GM23338 (cell line): ENCODE measurements around the gene C10orf90. TPM values are rescaled to one million over a fixed set of nuclear protein-coding genes. Genes with fewer than 3 reads are reported as not detected.

Source experiments
- ATAC-seq: fragments of 200-7000 bp; cut with Tn5 transposase; 3 replicates; pipeline ENCODE4 v1.9.1; 2020
- DNase-seq: peaks from one replicate; pipeline ENCODE4 v3.0.0-alpha.2; 2015; ENCODE audit warnings: low spot score
- H2AFZ ChIP-seq: fragments of 200-600 bp; sonication (generic); 2 replicates; pipeline ENCODE4 v1.8.0; 2016; ENCODE audit warnings: antibody characterized with exemption, mild to moderate bottlenecking, moderate library complexity
- H3F3A ChIP-seq: fragments of 200-600 bp; sonication (generic); replicated peaks from 2 replicates; pipeline ENCODE4 v1.8.0; 2017; ENCODE audit warnings: antibody characterized with exemption, mixed run types, low read depth
- H3K27ac ChIP-seq: fragments of 200-600 bp; sonication (generic); 2 replicates; pipeline ENCODE4 v1.6.1; 2016; ENCODE audit warnings: low read depth
- H3K27me3 ChIP-seq: fragments of 200-600 bp; sonication (generic); 2 replicates; pipeline ENCODE4 v1.8.0; 2016; ENCODE audit warnings: mild to moderate bottlenecking, mixed run types, moderate library complexity; ENCODE audit not compliant: insufficient read depth
- H3K36me3 ChIP-seq: fragments of 200-600 bp; sonication (generic); 2 replicates; pipeline ENCODE4 v1.8.0; 2016; ENCODE audit warnings: mild to moderate bottlenecking; ENCODE audit not compliant: insufficient read depth
- H3K4me1 ChIP-seq: fragments of 200-600 bp; sonication (generic); 2 replicates; pipeline ENCODE4 v1.8.0; 2016; ENCODE audit warnings: mild to moderate bottlenecking, moderate library complexity; ENCODE audit not compliant: insufficient read depth
- H3K4me2 ChIP-seq: fragments of 200-600 bp; sonication (generic); 2 replicates; pipeline ENCODE4 v1.7.1; 2017; ENCODE audit warnings: mixed run types
- H3K4me3 ChIP-seq: fragments of 200-600 bp; sonication (generic); 2 replicates; pipeline ENCODE4 v1.6.1; 2016; ENCODE audit warnings: mixed run types
- H3K79me2 ChIP-seq: fragments of 200-600 bp; sonication (generic); replicated peaks from 2 replicates; pipeline ENCODE4 v1.8.0; 2017; ENCODE audit warnings: mild to moderate bottlenecking; ENCODE audit not compliant: insufficient read depth
- H3K9me2 ChIP-seq: fragments of 200-600 bp; sonication (generic); 2 replicates; pipeline ENCODE4 v1.8.0; 2017; ENCODE audit not compliant: insufficient read depth
- H4K20me1 ChIP-seq: fragments of 200-600 bp; sonication (generic); replicated peaks from 2 replicates; pipeline ENCODE4 v1.8.0; 2017; ENCODE audit warnings: mild to moderate bottlenecking; ENCODE audit not compliant: insufficient read depth
- H3K27ac Mint-ChIP-seq: 2 replicates; pipeline ENCODE4 v1.8.0; 2020; ENCODE audit warnings: inconsistent platforms, mild to moderate bottlenecking, moderate library complexity, mixed read lengths
- H3K27me3 Mint-ChIP-seq: 3 replicates; pipeline ENCODE4 v1.8.0; 2022; ENCODE audit warnings: low read depth, mild to moderate bottlenecking, moderate library complexity, mixed read lengths, inconsistent platforms; ENCODE audit not compliant: insufficient read depth, poor library complexity
- H3K36me3 Mint-ChIP-seq: 3 replicates; pipeline ENCODE4 v1.8.0; 2021; ENCODE audit warnings: low read depth, mild to moderate bottlenecking, inconsistent platforms, moderate library complexity, mixed read lengths
- H3K4me1 Mint-ChIP-seq: 3 replicates; pipeline ENCODE4 v1.8.0; 2020; ENCODE audit warnings: mild to moderate bottlenecking, inconsistent platforms, mixed read lengths
- H3K4me3 Mint-ChIP-seq: 3 replicates; pipeline ENCODE4 v1.8.0; 2021; ENCODE audit warnings: moderate library complexity, mild to moderate bottlenecking, inconsistent platforms, mixed read lengths
- H3K9me3 Mint-ChIP-seq: 3 replicates; pipeline ENCODE4 v1.8.0; 2020; ENCODE audit warnings: moderate library complexity, mild to moderate bottlenecking, inconsistent platforms, mixed read lengths
- CREB1 ChIP-seq: fragments of 250-450 bp; sonication (Bioruptor Pico); IDR thresholded peaks from 2 replicates; pipeline ENCODE4 v1.5.0; 2020; ENCODE audit warnings: low read depth, mild to moderate bottlenecking, moderate library complexity
- CTCF ChIP-seq, 2 experiments: fragments of 200-600 bp in 1 of 2; sonication (generic) in 1 of 2; conservative IDR thresholded peaks; 2 replicates each; pipeline versions ENCODE4 v1.5.1 to v1.6.1; 2016 to 2017; ENCODE audit warnings: antibody characterized with exemption in 2 of 2, low read depth in 2 of 2, mild to moderate bottlenecking in 2 of 2, moderate library complexity in 1 of 2
- ETS1 ChIP-seq: IDR thresholded peaks from 2 replicates; pipeline ENCODE4 v1.6.1; 2016; ENCODE audit warnings: antibody characterized with exemption
- EZH2 ChIP-seq: fragments of 200-600 bp; sonication (generic); IDR thresholded peaks from one replicate; pipeline ENCODE4 v1.8.0; 2017; ENCODE audit warnings: antibody characterized with exemption, mild to moderate bottlenecking, low read depth; ENCODE audit not compliant: unreplicated experiment
- EZH2phosphoT487 ChIP-seq: fragments of 200-600 bp; sonication (generic); IDR thresholded peaks from one replicate; pipeline ENCODE4 v1.8.1; 2018; ENCODE audit warnings: antibody characterized with exemption; ENCODE audit not compliant: unreplicated experiment
- JUNB ChIP-seq: IDR thresholded peaks from one replicate; pipeline ENCODE4 v1.6.1; 2016; ENCODE audit warnings: antibody characterized with exemption; ENCODE audit not compliant: unreplicated experiment
- NANOG ChIP-seq: IDR thresholded peaks from 2 replicates; pipeline ENCODE4 v1.6.1; 2016; ENCODE audit warnings: antibody characterized with exemption, borderline replicate concordance
- STAT1 ChIP-seq: IDR thresholded peaks from one replicate; pipeline ENCODE4 v1.6.1; 2016; ENCODE audit warnings: antibody characterized with exemption; ENCODE audit not compliant: unreplicated experiment
- ZNF114 ChIP-seq: fragments of 250-450 bp; sonication (Bioruptor Pico); IDR thresholded peaks from 2 replicates; pipeline ENCODE4 v1.5.0; 2020; ENCODE audit warnings: mild to moderate bottlenecking, moderate library complexity
- ZNF462 ChIP-seq: fragments of 250-450 bp; sonication (Bioruptor Pico); IDR thresholded peaks from 2 replicates; pipeline ENCODE4 v1.5.0; 2020; ENCODE audit warnings: mild to moderate bottlenecking, moderate library complexity
- polyA plus RNA-seq: library from polyadenylated mRNA; unstranded; fragments of >200 nt; fragmentation: Nextera tagmentation; extraction: Ambion mirVana; gene quantifications from 2 replicates; pipeline ENCODE4 v1.2.1, GENCODE V29; 2016
- total RNA-seq: library from RNA; depleted of rRNA; stranded (reverse); fragments of >200 nt; shearing (Covaris generic); gene quantifications from 2 replicates; pipeline ENCODE4 v1.2.3, GENCODE V29; 2014

The C10orf90 gene
- total and polyA plus RNA-seq, 2 experiments from 2014 or later = 0.76 to 0.97 TPM

- no peaks in the 10 kb centered on the region; the same call in 2 of the 3 replicates for H3K36me3 Mint-ChIP-seq
- ATAC-seq (no peak), DNase-seq (no peak)
- Histone ChIP-seq H3K4me1 (no peaks in the 10 kb centered on the region; the same call in 1 of the 2 replicates), H3K4me3 (no peak overlapping the region), H3F3A (no peaks in the 10 kb centered on the region), H3K9me2 (peaks cover 10% of the 10 kb centered on the region; the same call in 1 of the 2 replicates), H3K79me2 (no peaks in the 10 kb centered on the region), H3K27me3 (no peaks in the 10 kb centered on the region), H3K4me2 (no peak overlapping the region), H3K36me3 (no peaks in the 10 kb centered on the region), H4K20me1 (no peaks in the 10 kb centered on the region), H3K27ac (no peak overlapping the region), H2AFZ (no peak overlapping the region)
- no peak for TF ChIP-seq ZNF462 (CRISPR knock-in tag)
- no peak for TF ChIP-seq ETS1
- TF ChIP-seq EZH2phosphoT487 = no peak
- no peak overlapping the region for H3K27ac Mint-ChIP-seq
- peaks cover 3% of the 10 kb centered on the region; the same call in 1 of the 3 replicates for H3K9me3 Mint-ChIP-seq
- H3K4me3 Mint-ChIP-seq = no peak overlapping the region
- H3K27me3 Mint-ChIP-seq = peaks cover 4% of the 10 kb centered on the region
- H3K4me1 Mint-ChIP-seq = peaks cover 11% of the 10 kb centered on the region
Observed at GRCh38 chr10:126684171-126684745, 13.8 kb upstream of the C10orf90 start.

- H3K4me1 ChIP-seq = no peaks in the 10 kb centered on the region; the same call in 1 of the 2 replicates
- H3K9me2 ChIP-seq = peaks cover 10% of the 10 kb centered on the region; the same call in 1 of the 2 replicates
- no peak for DNase-seq
- no peaks in the 10 kb centered on the region for H4K20me1 ChIP-seq
- Mint-ChIP-seq H3K36me3 (no peaks in the 10 kb centered on the region; the same call in 2 of the 3 replicates), H3K4me1 (peaks cover 11% of the 10 kb centered on the region), H3K27me3 (peaks cover 4% of the 10 kb centered on the region), H3K27ac (no peak overlapping the region), H3K9me3 (0 out of 3 replicates have a peak, but pooled peaks cover under 1% of the 10 kb centered on the region), H3K4me3 (no peak overlapping the region)
- no peak overlapping the region for H2AFZ ChIP-seq
- H3K4me2 ChIP-seq = no peak overlapping the region
- H3K4me3 ChIP-seq = no peak overlapping the region
- H3F3A ChIP-seq = no peaks in the 10 kb centered on the region
- H3K36me3 ChIP-seq = no peaks in the 10 kb centered on the region
- H3K27me3 ChIP-seq = no peaks in the 10 kb centered on the region
- no peak for ATAC-seq
- H3K79me2 ChIP-seq = no peaks in the 10 kb centered on the region
- H3K27ac ChIP-seq = no peak overlapping the region
- TF ChIP-seq JUNB = no peak
- TF ChIP-seq STAT1 = no peak
- no peak for TF ChIP-seq EZH2phosphoT487
- TF ChIP-seq NANOG = no peak
- no peak for TF ChIP-seq CREB1 (CRISPR knock-in tag)
- no peak for TF ChIP-seq ZNF114 (CRISPR knock-in tag)
- no peak for TF ChIP-seq EZH2
- TF ChIP-seq CTCF (conservative IDR thresholded peaks at IDR 0.05; ENCODE audit: low read depth in 2 of 2) = no peak
- no peak for TF ChIP-seq ETS1
Observed at GRCh38 chr10:126683466-126683865, 13.0 kb upstream of the C10orf90 start.
